A549 (cell line): ENCODE results near the gene SMG1. TPM values are rescaled to one million over a fixed set of nuclear protein-coding genes. Genes with fewer than 3 reads are reported as not detected.

Experiments used
- ATAC-seq, 2 experiments: fragments of 200-7000 bp in 1 of 2; fragments of >200 bp in 1 of 2; cut with Nextera tagmentation in 1 of 2; cut with Tn5 transposase in 1 of 2; 3 replicates each; pipeline versions ENCODE4 v1.8.0 to v1.9.1; 2018 to 2020; ENCODE audit warnings: mild to moderate bottlenecking in 1 of 2, moderate library complexity in 1 of 2
- CTCF ChIA-PET: fragments of 300-600 bp; sonication (Branson Sonifier 250); formaldehyde crosslinking; extraction: SDS; loops from one replicate; lab custom pipeline; 2021; ENCODE audit warnings: antibody characterized with exemption, inconsistent platforms; lab: Yijun Ruan, JAX
- POLR2A ChIA-PET: fragments of 350-600 bp; formaldehyde crosslinking; extraction: SDS; loops from one replicate; lab custom pipeline; 2021; ENCODE audit warnings: antibody characterized with exemption, inconsistent platforms; lab: Yijun Ruan, JAX
- DNase-seq, 2 experiments: peaks; one replicate each; pipeline versions ENCODE4 v3.0.0 to v3.0.0-alpha.2; 2011 to 2016; ENCODE audit warnings: low read depth in 1 of 2, low spot score in 1 of 2
- FAIRE-seq: peaks from 2 replicates; lab custom pipeline; 2011; peaks lifted over from hg19 to GRCh38; lab: Jason Lieb, UNC
- H3K27ac ChIP-seq, 2 experiments: fragments of >200 bp; sonication (Bioruptor Twin); formaldehyde crosslinking; 3 replicates each; pipeline ENCODE4 v1.5.1; 2016 to 2017
- H3K4me1 ChIP-seq: fragments of >200 bp; sonication (Bioruptor Twin); formaldehyde crosslinking; 3 replicates; pipeline ENCODE4 v1.6.1; 2016
- H3K4me2 ChIP-seq: fragments of >200 bp; sonication (Bioruptor Twin); formaldehyde crosslinking; 3 replicates; pipeline ENCODE4 v1.6.1; 2016
- H3K4me3 ChIP-seq: fragments of >200 bp; sonication (Bioruptor Twin); formaldehyde crosslinking; 3 replicates; pipeline ENCODE4 v1.5.1; 2016
- H3K9me3 ChIP-seq: fragments of >200 bp; sonication (Bioruptor Twin); formaldehyde crosslinking; 3 replicates; pipeline ENCODE4 v1.6.1; 2016
- CHD2 ChIP-seq: fragments of 150-350 bp; IDR thresholded peaks from 2 replicates; pipeline ENCODE4 v1.6.1; 2014; ENCODE audit warnings: low read length; ENCODE audit not compliant: partially characterized antibody
- EHF ChIP-seq: fragments of 250-450 bp; sonication (Bioruptor Pico); IDR thresholded peaks from 2 replicates; pipeline ENCODE4 v1.5.0; 2020; ENCODE audit warnings: mild to moderate bottlenecking
- ESRRA ChIP-seq: fragments of 150-350 bp; IDR thresholded peaks from 2 replicates; pipeline ENCODE4 v1.6.1; 2014; ENCODE audit warnings: mild to moderate bottlenecking, low read length, borderline replicate concordance
- FOSL2 ChIP-seq, 2 experiments: fragments of 450-650 bp in 1 of 2; fragments of >200 bp in 1 of 2; sonication (Bioruptor Twin) in 1 of 2; formaldehyde crosslinking; IDR thresholded peaks; 2 replicates each; pipeline versions ENCODE4 v1.5.0 to v1.6.1; 2016 to 2020; ENCODE audit warnings: mild to moderate bottlenecking in 1 of 2, moderate library complexity in 1 of 2
- HEYL ChIP-seq: fragments of 250-450 bp; sonication (Bioruptor Pico); IDR thresholded peaks from 2 replicates; pipeline ENCODE4 v1.8.0; 2021; ENCODE audit warnings: mild to moderate bottlenecking, moderate library complexity
- HOXA7 ChIP-seq: fragments of 250-450 bp; sonication (Bioruptor Pico); IDR thresholded peaks from 2 replicates; pipeline ENCODE4 v1.5.0; 2020; ENCODE audit warnings: mild to moderate bottlenecking, moderate library complexity
- HOXB13 ChIP-seq: fragments of 250-450 bp; sonication (Bioruptor Pico); IDR thresholded peaks from 2 replicates; pipeline ENCODE4 v1.5.0; 2020; ENCODE audit warnings: low read depth, mild to moderate bottlenecking, moderate library complexity
- HOXB5 ChIP-seq: fragments of 250-450 bp; sonication (Bioruptor Pico); IDR thresholded peaks from 2 replicates; pipeline ENCODE4 v1.5.0; 2020; ENCODE audit warnings: mild to moderate bottlenecking, moderate library complexity
- JUN ChIP-seq, 2 experiments: fragments of >200 bp; sonication (Bioruptor Twin); formaldehyde crosslinking; IDR thresholded peaks; 2 replicates in 1 of 2; 3 replicates in 1 of 2; pipeline ENCODE4 v1.6.1; 2016 to 2017
- JUNB ChIP-seq: fragments of >200 bp; sonication (Bioruptor Twin); formaldehyde crosslinking; IDR thresholded peaks from 2 replicates; pipeline ENCODE4 v1.6.1; 2016
- MAFK ChIP-seq: fragments of 450-650 bp; IDR thresholded peaks from 2 replicates; pipeline ENCODE4 v1.6.1; 2014; ENCODE audit not compliant: partially characterized antibody
- MAZ ChIP-seq: fragments of 150-350 bp; IDR thresholded peaks from 2 replicates; pipeline ENCODE4 v1.6.1; 2014; ENCODE audit warnings: antibody characterized with exemption, low read depth, low read length, borderline replicate concordance
- MYC ChIP-seq: IDR thresholded peaks from 2 replicates; pipeline ENCODE4 v1.6.1; 2012; ENCODE audit warnings: mild to moderate bottlenecking, inconsistent platforms, low read length, improper control_type of control experiment, borderline replicate concordance
- NPAS2 ChIP-seq: fragments of 250-450 bp; sonication (Bioruptor Pico); IDR thresholded peaks from 2 replicates; pipeline ENCODE4 v1.8.0; 2022; ENCODE audit warnings: mild to moderate bottlenecking, moderate library complexity, borderline replicate concordance
- NR3C1 ChIP-seq: fragments of >200 bp; sonication (Bioruptor Twin); formaldehyde crosslinking; IDR thresholded peaks from 3 replicates; pipeline ENCODE4 v1.6.1; 2017
- PHF8 ChIP-seq: fragments of 200-600 bp; sonication (generic); IDR thresholded peaks from 2 replicates; pipeline ENCODE4 v1.6.1; 2016; ENCODE audit warnings: low read depth, mild to moderate bottlenecking, antibody characterized with exemption, moderate library complexity, borderline replicate concordance
- POLR2A ChIP-seq: IDR thresholded peaks from 2 replicates; pipeline ENCODE4 v1.6.1; 2012; ENCODE audit warnings: mild to moderate bottlenecking, low read length
- RAD21 ChIP-seq, 2 experiments: fragments of >200 bp in 1 of 2; sonication (Bioruptor Twin) in 1 of 2; formaldehyde crosslinking in 1 of 2; IDR thresholded peaks in 1 of 2; conservative IDR thresholded peaks in 1 of 2; 2 replicates in 1 of 2; 3 replicates in 1 of 2; pipeline ENCODE4 v1.6.1; 2012 to 2018; ENCODE audit warnings: inconsistent platforms in 1 of 2
- RFX5 ChIP-seq: fragments of 450-650 bp; IDR thresholded peaks from 2 replicates; pipeline ENCODE4 v1.7.1; 2014; ENCODE audit warnings: antibody characterized with exemption, mild to moderate bottlenecking, moderate library complexity
- RNF2 ChIP-seq: fragments of 200-600 bp; sonication (generic); IDR thresholded peaks from 2 replicates; pipeline ENCODE4 v1.6.1; 2016; ENCODE audit warnings: low read depth, mild to moderate bottlenecking, antibody characterized with exemption, moderate library complexity, borderline replicate concordance
- SREBF2 ChIP-seq: fragments of 450-650 bp; IDR thresholded peaks from 2 replicates; pipeline ENCODE4 v1.6.1; 2014; ENCODE audit warnings: mild to moderate bottlenecking, moderate library complexity
- TFCP2L1 ChIP-seq: fragments of 250-450 bp; sonication (Bioruptor Pico); IDR thresholded peaks from 2 replicates; pipeline ENCODE4 v1.5.0; 2021; ENCODE audit warnings: mild to moderate bottlenecking
- TP53 ChIP-seq: fragments of 250-450 bp; sonication (Bioruptor Pico); IDR thresholded peaks from 2 replicates; pipeline ENCODE4 v1.5.0; 2021; ENCODE audit warnings: mild to moderate bottlenecking, moderate library complexity
- ZC3H11A ChIP-seq: fragments of 450-650 bp; IDR thresholded peaks from 2 replicates; pipeline ENCODE4 v1.6.1; 2014; ENCODE audit warnings: antibody characterized with exemption, mild to moderate bottlenecking
- ZNF302 ChIP-seq: fragments of 250-450 bp; sonication (Bioruptor Pico); IDR thresholded peaks from 2 replicates; pipeline ENCODE4 v1.9.0; 2021; ENCODE audit warnings: inconsistent platforms, mild to moderate bottlenecking, moderate library complexity
- WGBS: methylation state at CpG from one replicate; pipeline ENCODE4 v1.1.6; 2017; ENCODE audit errors: missing lambda C conversion rate; 5-methylcytosine and 5-hydroxymethylcytosine counted together
- polyA plus RNA-seq, 4 experiments: library from polyadenylated mRNA; depleted of rRNA in 3 of 4; stranded (reverse); fragments of >200 nt; fragmentation: RNase III in 1 of 4; extraction: RNeasy Plus Mini Kit Qiagen cat#74134 plus additional on column Dnase treatment in 1 of 4; gene quantifications; 2 replicates in 3 of 4; 3 replicates in 1 of 4; pipeline ENCODE4 v1.2.3, GENCODE V29; 2011 to 2017
- TF ChIP-seq, protein P1 (sequence below): IDR thresholded peaks from 2 replicates; pipeline ENCODE4 v1.6.1; 2012
- TF ChIP-seq, protein P2 (sequence below): fragments of 250-450 bp; sonication (Bioruptor Pico); IDR thresholded peaks from 2 replicates; pipeline ENCODE4 v1.5.0; 2021; ENCODE audit warnings: mild to moderate bottlenecking, moderate library complexity, borderline replicate concordance
- TF ChIP-seq, protein P3 (sequence below): fragments of >200 bp; sonication (Bioruptor Twin); formaldehyde crosslinking; IDR thresholded peaks from 3 replicates; pipeline ENCODE4 v1.6.1; 2016
- TF ChIP-seq, protein P4 (sequence below): fragments of 250-450 bp; sonication (Bioruptor Pico); IDR thresholded peaks from 2 replicates; pipeline ENCODE4 v1.5.0; 2020; ENCODE audit warnings: low read depth, mild to moderate bottlenecking, moderate library complexity
- TF ChIP-seq, protein P5 (sequence below): fragments of 200-600 bp; sonication (generic); IDR thresholded peaks from 2 replicates; pipeline ENCODE4 v1.6.1; 2016; ENCODE audit warnings: antibody characterized with exemption, mild to moderate bottlenecking, moderate library complexity
- TF ChIP-seq, protein P6 (sequence below): IDR thresholded peaks from 2 replicates; pipeline ENCODE4 v1.6.1; 2012; ENCODE audit warnings: low read depth, borderline replicate concordance

The SMG1 gene
- polyA plus RNA-seq, 2 of the 4 experiments (the other 2 are of a cell fraction) = 15.7 to 63.8 TPM

DNA sequence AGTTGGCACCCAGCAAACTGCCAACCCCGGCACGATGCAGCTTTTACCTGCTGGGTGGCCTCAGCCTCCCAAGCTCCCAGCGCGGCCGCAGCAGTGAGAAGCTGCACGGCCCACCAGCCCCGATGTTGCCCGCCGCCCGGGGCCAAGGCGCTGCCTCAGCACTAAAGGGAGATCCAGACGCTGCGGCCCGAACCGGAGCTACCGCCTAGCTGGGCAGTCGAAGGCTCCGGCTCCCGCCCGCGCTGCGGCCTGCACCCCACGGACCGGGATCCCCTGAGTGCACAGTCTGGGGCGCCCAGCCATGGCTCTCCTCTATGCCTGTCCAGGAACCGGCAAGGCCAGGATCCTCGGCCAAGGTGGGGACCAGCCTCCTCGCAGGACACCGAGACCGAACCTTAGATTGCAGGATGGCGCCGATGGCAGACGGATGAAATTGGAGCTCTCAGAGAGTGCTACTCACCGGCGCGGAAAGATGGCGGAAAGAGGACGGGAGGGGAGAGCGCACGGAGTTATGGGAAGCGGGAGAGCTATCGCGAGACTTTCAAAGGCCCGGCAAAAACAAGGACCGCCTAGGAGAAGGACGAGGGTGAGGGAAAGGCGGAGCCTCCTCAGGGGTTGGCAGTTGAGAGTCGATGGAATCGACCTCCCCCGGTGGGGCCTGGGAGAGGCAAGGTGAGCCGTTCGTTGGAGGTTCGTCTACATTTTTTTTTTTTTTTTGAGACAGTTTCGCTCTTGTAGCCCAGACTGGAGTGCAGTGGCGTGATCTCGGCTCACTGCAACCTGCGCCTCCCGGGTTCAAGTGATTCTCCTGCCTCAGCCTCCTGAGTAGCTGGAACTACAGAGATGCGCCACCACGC, 136.1 kb downstream of the SMG1 start, which contains the start of gene RPS15A:
Gene RPS15A, minus strand, starts transcription at position 485 of the 857 bp plus-strand sequence. CDS start 1,221 bp downstream, outside the sequence.
- WGBS = under 1% methylated on average over 41 of the region's 60 CpGs
- CTCF ChIA-PET = interaction anchor here (1.0 to 5.7 kb wide), 2 partner anchors 11 to 179 kb away, joined by 3 to 52 read pairs; partner anchors contain the start of gene ARL6IP1
- ATAC-seq (peak; percentile 97 to 98), DNase-seq (peak; percentile 98), FAIRE-seq (no peak)
- Histone ChIP-seq H3K4me2 (peak within 1 kb of the TSS; percentile 82), H3K4me3 (peak within 1 kb of the TSS; percentile 99), H3K9me3 (no peaks in the 10 kb centered on the region), H3K27ac (peak within 1 kb of the TSS; percentile 95 to 100), H3K4me1 (peaks cover 40% of the 10 kb centered on the region)
- POLR2A ChIA-PET = interaction anchor here (0.6 to 10.3 kb wide), 7 partner anchors 10 to 394 kb away, joined by 3 to 208 read pairs (median 4); partner anchors contain the start of genes ARL6IP1, COQ7 and SMG1
- TF ChIP-seq, protein P1, sequence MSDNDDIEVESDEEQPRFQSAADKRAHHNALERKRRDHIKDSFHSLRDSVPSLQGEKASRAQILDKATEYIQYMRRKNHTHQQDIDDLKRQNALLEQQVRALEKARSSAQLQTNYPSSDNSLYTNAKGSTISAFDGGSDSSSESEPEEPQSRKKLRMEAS = peak; percentile 97
- TF ChIP-seq, protein P2, sequence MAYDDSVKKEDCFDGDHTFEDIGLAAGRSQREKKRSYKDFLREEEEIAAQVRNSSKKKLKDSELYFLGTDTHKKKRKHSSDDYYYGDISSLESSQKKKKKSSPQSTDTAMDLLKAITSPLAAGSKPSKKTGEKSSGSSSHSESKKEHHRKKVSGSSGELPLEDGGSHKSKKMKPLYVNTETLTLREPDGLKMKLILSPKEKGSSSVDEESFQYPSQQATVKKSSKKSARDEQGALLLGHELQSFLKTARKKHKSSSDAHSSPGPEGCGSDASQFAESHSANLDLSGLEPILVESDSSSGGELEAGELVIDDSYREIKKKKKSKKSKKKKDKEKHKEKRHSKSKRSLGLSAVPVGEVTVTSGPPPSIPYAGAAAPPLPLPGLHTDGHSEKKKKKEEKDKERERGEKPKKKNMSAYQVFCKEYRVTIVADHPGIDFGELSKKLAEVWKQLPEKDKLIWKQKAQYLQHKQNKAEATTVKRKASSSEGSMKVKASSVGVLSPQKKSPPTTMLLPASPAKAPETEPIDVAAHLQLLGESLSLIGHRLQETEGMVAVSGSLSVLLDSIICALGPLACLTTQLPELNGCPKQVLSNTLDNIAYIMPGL = 0 out of 2 replicates have a peak, but pooled peaks have one; percentile 33
- TF ChIP-seq RFX5 (no peak), HOXB5 (CRISPR knock-in tag) (no peak), NPAS2 (CRISPR knock-in tag) (no peak), JUN (IDR thresholded peaks at IDR 0.05) (peak; percentile 90 to 98), POLR2A (peak; percentile 88), JUNB (no peak), CHD2 (peak; percentile 90), ZNF302 (no peak), ESRRA (no peak), TP53 (CRISPR knock-in tag) (no peak), RNF2 (no peak), RAD21 (conservative IDR thresholded peaks at IDR 0.05 in 1 of 2, IDR thresholded peaks at IDR 0.05 in 1 of 2) (no peak), NR3C1 (no peak), EHF (CRISPR knock-in tag) (no peak), MYC (peak; percentile 95), ZC3H11A (no peak), HOXA7 (CRISPR knock-in tag) (no peak), MAFK (peak; percentile 20), HOXB13 (no peak), TFCP2L1 (CRISPR knock-in tag) (peak; percentile 61; the same call in 1 of the 2 replicates), HEYL (CRISPR knock-in tag) (no peak), FOSL2 (IDR thresholded peaks at IDR 0.05) (no peak), FOSL2 (CRISPR knock-in tag; IDR thresholded peaks at IDR 0.05) (0 out of 2 replicates have a peak, but pooled peaks have one; percentile 19), MAZ (0 out of 2 replicates have a peak, but pooled peaks have one; percentile 16), PHF8 (peak; percentile 87), SREBF2 (no peak)
- TF ChIP-seq, protein P3, sequence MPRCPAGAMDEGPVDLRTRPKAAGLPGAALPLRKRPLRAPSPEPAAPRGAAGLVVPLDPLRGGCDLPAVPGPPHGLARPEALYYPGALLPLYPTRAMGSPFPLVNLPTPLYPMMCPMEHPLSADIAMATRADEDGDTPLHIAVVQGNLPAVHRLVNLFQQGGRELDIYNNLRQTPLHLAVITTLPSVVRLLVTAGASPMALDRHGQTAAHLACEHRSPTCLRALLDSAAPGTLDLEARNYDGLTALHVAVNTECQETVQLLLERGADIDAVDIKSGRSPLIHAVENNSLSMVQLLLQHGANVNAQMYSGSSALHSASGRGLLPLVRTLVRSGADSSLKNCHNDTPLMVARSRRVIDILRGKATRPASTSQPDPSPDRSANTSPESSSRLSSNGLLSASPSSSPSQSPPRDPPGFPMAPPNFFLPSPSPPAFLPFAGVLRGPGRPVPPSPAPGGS = peak; percentile 97
- TF ChIP-seq, protein P4, sequence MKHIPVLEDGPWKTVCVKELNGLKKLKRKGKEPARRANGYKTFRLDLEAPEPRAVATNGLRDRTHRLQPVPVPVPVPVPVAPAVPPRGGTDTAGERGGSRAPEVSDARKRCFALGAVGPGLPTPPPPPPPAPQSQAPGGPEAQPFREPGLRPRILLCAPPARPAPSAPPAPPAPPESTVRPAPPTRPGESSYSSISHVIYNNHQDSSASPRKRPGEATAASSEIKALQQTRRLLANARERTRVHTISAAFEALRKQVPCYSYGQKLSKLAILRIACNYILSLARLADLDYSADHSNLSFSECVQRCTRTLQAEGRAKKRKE (CRISPR knock-in tag) = no peak
- TF ChIP-seq, protein P5, sequence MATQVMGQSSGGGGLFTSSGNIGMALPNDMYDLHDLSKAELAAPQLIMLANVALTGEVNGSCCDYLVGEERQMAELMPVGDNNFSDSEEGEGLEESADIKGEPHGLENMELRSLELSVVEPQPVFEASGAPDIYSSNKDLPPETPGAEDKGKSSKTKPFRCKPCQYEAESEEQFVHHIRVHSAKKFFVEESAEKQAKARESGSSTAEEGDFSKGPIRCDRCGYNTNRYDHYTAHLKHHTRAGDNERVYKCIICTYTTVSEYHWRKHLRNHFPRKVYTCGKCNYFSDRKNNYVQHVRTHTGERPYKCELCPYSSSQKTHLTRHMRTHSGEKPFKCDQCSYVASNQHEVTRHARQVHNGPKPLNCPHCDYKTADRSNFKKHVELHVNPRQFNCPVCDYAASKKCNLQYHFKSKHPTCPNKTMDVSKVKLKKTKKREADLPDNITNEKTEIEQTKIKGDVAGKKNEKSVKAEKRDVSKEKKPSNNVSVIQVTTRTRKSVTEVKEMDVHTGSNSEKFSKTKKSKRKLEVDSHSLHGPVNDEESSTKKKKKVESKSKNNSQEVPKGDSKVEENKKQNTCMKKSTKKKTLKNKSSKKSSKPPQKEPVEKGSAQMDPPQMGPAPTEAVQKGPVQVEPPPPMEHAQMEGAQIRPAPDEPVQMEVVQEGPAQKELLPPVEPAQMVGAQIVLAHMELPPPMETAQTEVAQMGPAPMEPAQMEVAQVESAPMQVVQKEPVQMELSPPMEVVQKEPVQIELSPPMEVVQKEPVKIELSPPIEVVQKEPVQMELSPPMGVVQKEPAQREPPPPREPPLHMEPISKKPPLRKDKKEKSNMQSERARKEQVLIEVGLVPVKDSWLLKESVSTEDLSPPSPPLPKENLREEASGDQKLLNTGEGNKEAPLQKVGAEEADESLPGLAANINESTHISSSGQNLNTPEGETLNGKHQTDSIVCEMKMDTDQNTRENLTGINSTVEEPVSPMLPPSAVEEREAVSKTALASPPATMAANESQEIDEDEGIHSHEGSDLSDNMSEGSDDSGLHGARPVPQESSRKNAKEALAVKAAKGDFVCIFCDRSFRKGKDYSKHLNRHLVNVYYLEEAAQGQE = peak; percentile 80
- TF ChIP-seq, protein P6, sequence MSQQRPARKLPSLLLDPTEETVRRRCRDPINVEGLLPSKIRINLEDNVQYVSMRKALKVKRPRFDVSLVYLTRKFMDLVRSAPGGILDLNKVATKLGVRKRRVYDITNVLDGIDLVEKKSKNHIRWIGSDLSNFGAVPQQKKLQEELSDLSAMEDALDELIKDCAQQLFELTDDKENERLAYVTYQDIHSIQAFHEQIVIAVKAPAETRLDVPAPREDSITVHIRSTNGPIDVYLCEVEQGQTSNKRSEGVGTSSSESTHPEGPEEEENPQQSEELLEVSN = no peak
